Measurements from ENCODE around the gene WDR86. TPM values are rescaled to one million over a fixed set of nuclear protein-coding genes. Genes with fewer than 3 reads are reported as not detected.

The WDR86 gene
- total RNA-seq, 1 experiment from 2014 or later: 8.1 TPM

DNA sequence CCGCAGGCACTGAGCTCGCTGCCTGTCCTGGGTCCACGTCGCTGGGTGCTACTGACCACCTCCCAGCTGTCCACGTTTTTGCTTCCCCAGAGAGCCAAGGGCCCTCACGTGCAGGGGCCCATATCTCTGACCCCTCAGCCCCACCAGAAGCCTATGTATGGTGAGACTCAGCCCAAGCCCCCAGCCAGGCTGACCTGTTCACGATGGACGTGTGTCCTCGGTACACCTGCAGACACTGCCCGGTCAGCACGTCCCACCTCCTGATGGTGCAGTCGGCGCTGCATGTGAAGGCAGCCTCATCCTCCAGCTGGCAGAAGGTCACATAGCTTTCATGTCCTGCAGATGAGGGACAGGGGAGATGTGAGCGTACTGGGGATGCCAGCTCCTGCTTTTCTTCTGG lies 9.9 kb downstream of the WDR86 start:
- no peak overlapping the region for H3K27ac ChIP-seq (ENCODE audit: insufficient read length, low read depth, low read length)
- H2AFZ ChIP-seq (ENCODE audit: low read length): no peak overlapping the region
- H3K18ac ChIP-seq (ENCODE audit: insufficient read length, low read depth, low read length): no peak overlapping the region
- H3K4me2 ChIP-seq (ENCODE audit: insufficient read depth, insufficient read length, low read length): no peak overlapping the region
- no peak overlapping the region for H2BK15ac ChIP-seq (ENCODE audit: low read depth, low read length)
- H4K5ac ChIP-seq (ENCODE audit: insufficient read length, low read depth, low read length): no peak overlapping the region
- no peaks in the 10 kb centered on the region for H4K20me1 ChIP-seq (ENCODE audit: control insufficient read depth, insufficient read depth, insufficient read length)
- H2BK12ac ChIP-seq (ENCODE audit: insufficient read length, low read depth, low read length): no peak overlapping the region
- H3K23me2 ChIP-seq (ENCODE audit: insufficient read length, low read depth, low read length, poor library complexity, severe bottlenecking): no peaks in the 10 kb centered on the region
- H2BK5ac ChIP-seq (ENCODE audit: insufficient read length, low read length): no peak overlapping the region
- H3K9me3 ChIP-seq (ENCODE audit: control insufficient read depth, low read depth, low read length): no peaks in the 10 kb centered on the region
- DNase-seq: no peak
- no peak overlapping the region for H3K4ac ChIP-seq (ENCODE audit: low read depth, low read length)
- H3K4me1 ChIP-seq (ENCODE audit: insufficient read depth, low read length): no peaks in the 10 kb centered on the region
- H3K27me3 Mint-ChIP-seq (ENCODE audit: low read depth): no peaks in the 10 kb centered on the region; the same call in 1 of the 2 replicates
- no peaks in the 10 kb centered on the region for H3K79me1 ChIP-seq (ENCODE audit: insufficient read depth, low read depth, low read length, poor library complexity, severe bottlenecking)
- TF ChIP-seq CTCF (conservative IDR thresholded peaks at IDR 0.05): no peak
- no peaks in the 10 kb centered on the region; the same call in 1 of the 2 replicates for H3K27me3 ChIP-seq (ENCODE audit: insufficient read depth, low read length)
- H3K36me3 Mint-ChIP-seq (ENCODE audit: insufficient read depth in 1 of 3, low read depth in 3 of 3): peaks cover 8 to 10% (median 9%) of the 10 kb centered on the region in 3 experiments
- H3K9ac ChIP-seq (ENCODE audit: extremely low read depth, insufficient read length, low read length): no peak overlapping the region
- H4K8ac ChIP-seq (replicated peaks; ENCODE audit: insufficient read length, low read depth, low read length): no peak overlapping the region
- no peak overlapping the region for H3K27ac Mint-ChIP-seq
- no peak overlapping the region for H3K4me3 Mint-ChIP-seq
- H2BK120ac ChIP-seq (ENCODE audit: low read depth, low read length, poor library complexity, severe bottlenecking): no peak overlapping the region
- no peak overlapping the region for H3T11ph ChIP-seq (ENCODE audit: low read length)
- no CpG with 5 or more reads among the region's 14 CpGs for WGBS (ENCODE audit: extremely low coverage, insufficient read length, low lambda C conversion rate)
- no peaks in the 10 kb centered on the region for H3K9me3 Mint-ChIP-seq
- H3K4me1 Mint-ChIP-seq: peaks cover 14 to 30% of the 10 kb centered on the region in 2 experiments
- no peak overlapping the region for H3K23ac ChIP-seq (ENCODE audit: insufficient read length, low read depth, low read length)
- no peak overlapping the region for H3K56ac ChIP-seq (ENCODE audit: insufficient read length, low read depth, low read length)
- H2BK20ac ChIP-seq (ENCODE audit: low read depth, low read length, poor library complexity, severe bottlenecking): no peak overlapping the region
- H2AK5ac ChIP-seq (ENCODE audit: insufficient read length, low read length): no peak overlapping the region
- H4K91ac ChIP-seq (ENCODE audit: insufficient read length, low read depth, low read length): no peak overlapping the region
- H3K79me2 ChIP-seq (ENCODE audit: insufficient read depth, low read length): no peaks in the 10 kb centered on the region
- no peak overlapping the region for H3K14ac ChIP-seq (ENCODE audit: insufficient read depth, low read length)
